GM19467 (cell line): ENCODE data around the gene DUOXA1.
"Not testable (repeated sequence)": the region's sequence is repeated elsewhere in the genome, so short reads cannot be mapped to it uniquely, and the experiment has no call there.

Experiments used
- ATAC-seq: cut with Tn5 transposase; IDR thresholded peaks from one replicate; pipeline ENCODE4 v1.9.1; 2021; ENCODE audit warnings: mild to moderate bottlenecking, moderate library complexity; ENCODE audit not compliant: unreplicated experiment

Gene DUOXA1

GRCh38 chr15:45093622-45094357 is 35.9 kb downstream of the DUOXA1 start:
- ATAC-seq = no peak

- ATAC-seq = no peak
Measured at GRCh38 chr15:45093013-45093412, 36.7 kb downstream of the DUOXA1 start.

GRCh38 chr15:45091576-45091975 is 38.1 kb downstream of the DUOXA1 start:
- no peak for ATAC-seq

GRCh38 chr15:45091161-45091560 is 38.5 kb downstream of the DUOXA1 start:
- no peak for ATAC-seq

GRCh38 chr15:45089712-45090373 is 39.8 kb downstream of the DUOXA1 start:
- ATAC-seq = no peak

DNA sequence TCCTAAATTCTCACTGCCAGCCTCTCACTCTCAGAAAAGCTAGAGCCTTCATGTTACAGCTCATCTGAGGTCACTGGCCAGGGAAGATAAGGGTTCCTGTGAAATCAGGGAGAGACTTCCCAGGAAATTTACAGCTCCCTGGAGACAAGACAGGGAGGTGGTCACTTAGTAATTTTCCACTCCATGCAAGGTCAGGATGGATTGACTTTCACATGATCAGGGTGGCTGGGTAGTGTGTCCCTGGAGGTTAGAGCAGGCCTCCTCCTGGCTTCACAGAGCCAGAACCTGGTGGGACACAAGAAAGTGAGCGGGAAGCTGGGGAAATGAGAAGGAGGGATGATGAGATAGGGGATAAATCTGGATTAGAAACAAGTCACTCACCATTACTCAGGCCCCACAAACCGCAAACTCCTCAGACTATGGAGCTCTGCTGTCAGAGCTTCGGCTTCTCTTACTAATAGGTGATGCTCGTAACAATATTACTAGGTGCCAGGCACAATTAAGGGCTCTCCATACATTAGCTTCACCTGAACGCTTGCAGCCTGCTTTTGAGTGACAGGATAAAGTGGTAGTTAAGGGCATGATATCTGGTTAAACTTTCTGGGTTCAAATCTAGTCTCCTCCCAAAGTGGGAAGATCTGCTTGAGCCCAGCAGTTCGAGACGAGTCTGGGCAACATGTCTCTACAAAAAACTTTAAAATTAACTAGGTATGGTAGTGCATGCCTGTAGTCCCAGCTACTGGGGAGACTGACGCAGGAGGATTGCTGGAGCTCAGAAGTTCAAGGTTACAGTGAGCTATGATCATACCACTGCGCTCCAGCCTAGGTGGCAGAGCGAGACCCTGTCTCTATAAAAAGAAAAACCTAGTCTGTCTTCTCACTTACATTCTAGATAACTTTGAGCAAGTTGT is 40.6 kb downstream of the DUOXA1 start:
- ATAC-seq = no peak

DNA sequence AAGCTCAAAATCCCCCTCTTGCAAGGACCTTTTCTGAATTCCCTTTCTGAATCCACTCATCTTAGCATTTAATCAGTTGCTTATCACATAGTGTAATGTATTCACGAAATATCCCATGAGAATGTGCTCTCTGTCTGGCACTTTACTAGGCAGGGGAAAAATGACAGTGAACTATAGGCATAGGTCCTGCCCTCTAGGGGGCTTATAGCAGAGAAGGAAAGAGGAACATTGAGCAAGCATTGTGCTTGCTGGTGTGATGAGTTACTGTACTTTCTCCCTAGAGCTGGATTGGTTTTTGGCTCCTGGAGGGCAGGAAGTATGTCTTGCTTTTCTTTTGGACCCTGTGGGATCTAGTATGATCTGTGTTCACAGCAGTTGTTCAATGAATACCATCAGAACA is 42.2 kb downstream of the DUOXA1 start:
- no peak for ATAC-seq

DNA sequence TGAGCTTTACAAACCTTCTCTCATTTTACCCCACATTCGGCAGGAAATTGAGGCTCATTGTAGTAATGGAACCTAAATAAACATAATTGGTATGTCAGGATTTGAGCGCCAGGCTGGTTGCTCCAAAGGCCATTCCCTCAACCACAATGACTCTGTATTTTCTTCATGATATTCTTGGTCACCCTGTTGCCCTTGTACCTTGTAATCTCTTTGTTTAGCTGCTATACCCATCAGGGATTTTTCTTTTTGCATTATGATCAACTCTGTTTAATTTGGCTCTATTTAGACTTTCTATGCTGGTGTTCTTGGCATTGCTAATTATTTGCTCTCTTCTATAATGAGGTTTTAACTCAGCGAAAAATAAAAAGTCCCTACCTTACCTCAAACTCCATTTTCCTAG is 45.5 kb downstream of the DUOXA1 start:
- no peak for ATAC-seq

- ATAC-seq = no peak
Measured at GRCh38 chr15:45083223-45083622, 46.5 kb downstream of the DUOXA1 start.

GRCh38 chr15:45082412-45082811 is 47.3 kb downstream of the DUOXA1 start:
- ATAC-seq = not testable (repeated sequence)

DNA sequence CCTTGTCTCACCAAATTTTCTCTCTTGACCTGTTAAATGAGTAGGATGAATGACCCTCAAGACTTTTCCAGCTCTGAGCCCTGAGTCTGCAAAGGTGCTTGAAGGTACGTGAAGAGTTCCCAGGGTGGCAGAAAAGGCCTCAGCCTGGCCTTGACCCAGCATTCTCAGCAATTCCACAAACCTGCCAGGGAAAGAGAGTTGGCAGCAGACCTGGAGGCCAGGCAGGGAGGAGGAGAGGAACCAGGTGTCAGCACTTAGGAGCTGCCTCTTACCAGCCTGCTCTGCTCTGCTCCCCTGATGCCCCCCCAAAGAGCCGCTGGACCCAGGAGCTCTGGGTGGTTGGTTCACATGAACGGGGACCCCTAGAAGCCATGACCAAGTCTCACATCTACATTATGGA is 49.1 kb downstream of the DUOXA1 start:
- not testable (repeated sequence) for ATAC-seq

DNA sequence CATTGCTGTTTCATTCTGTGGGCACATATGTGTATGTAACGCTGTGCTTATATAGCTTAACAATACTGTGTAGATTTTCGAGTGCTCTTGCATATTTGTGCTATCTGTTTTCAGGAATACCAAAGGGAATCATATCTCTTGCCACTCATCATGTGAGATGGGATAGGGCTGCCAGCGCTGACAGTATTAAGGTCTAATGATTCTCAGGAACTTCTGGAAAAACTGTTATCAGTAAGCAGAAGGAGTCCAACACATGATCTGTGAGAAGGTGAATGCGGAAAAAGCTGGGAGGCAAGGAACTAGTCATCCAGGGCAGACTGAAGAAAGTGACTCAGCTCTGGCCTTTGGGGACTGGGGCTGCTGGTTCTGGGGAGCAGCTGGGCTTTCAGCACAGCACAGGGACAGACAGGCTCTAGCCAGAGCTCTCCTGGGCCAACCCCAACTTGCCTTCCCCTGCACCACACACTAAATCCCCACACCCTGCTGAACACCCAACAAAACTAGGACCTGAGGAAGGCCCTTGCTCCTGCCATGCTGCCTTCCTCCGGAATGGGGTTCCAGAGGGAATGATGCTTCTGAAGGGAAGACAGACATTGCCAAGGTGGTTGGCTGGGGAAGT is 49.9 kb downstream of the DUOXA1 start:
- ATAC-seq = not testable (repeated sequence)

DNA sequence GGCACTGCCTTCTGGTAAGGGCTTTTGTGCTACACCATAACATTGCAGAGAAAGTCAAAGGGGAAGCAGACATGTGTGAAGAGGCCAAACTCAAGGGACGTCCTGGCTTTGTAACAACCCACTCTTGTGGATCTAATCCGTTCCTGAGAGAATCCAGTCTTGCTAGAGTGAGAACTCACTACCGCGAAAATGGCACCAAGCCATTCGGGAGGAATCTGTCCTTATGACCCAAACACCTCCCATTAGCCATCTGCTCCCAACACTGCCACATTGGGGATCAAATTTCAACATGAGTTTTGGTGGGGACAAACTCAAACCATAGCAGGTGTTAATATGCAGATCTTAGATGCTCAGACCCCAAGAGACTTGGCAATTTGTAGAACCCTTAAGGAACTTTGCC is 50.5 kb downstream of the DUOXA1 start:
- ATAC-seq = not testable (repeated sequence)

- not testable (repeated sequence) for ATAC-seq
Measured at GRCh38 chr15:45077391-45077790, 52.3 kb downstream of the DUOXA1 start.

DNA sequence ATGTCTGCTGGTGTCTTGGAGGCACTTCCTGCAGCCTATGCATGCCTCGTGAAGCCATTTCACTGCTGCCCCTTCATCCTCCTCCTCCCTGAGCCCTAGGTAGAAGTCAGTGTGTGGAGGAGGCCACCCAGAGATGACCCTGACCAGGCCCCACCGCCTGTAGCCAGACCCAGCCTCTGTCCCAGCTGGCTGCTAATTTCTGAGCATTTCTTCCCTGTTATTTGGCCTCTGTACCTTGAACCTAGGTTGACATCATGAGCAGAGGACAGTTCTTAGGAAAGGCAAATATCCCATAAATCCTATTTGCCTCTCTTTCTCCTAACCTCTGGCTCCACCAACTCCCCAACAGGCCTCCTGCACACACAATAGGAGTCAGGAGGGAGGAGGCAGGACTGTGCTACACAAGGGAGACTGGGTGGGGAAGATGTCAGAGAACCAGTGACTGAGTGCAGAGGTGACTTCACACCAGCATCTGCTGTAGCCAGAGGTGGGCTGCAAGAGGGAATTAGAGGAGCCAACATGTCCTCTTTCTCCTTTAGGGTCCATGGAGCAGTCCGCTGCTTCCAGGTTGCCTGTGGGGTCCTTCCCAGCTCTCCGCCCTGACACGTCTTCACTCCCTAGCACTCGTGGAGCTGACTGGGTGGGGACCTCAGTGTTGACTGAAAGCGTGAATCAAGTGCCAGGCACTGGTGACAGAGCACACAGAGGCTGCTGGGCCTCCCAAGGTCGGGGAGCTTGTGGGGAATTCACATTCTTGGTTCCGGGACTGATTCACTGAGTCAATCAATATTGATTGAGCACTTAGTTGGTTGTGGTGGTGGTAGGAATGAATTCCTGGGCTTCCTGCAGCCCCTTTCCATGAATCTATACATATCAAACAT is 54.0 kb downstream of the DUOXA1 start:
- not testable (repeated sequence) for ATAC-seq

DNA sequence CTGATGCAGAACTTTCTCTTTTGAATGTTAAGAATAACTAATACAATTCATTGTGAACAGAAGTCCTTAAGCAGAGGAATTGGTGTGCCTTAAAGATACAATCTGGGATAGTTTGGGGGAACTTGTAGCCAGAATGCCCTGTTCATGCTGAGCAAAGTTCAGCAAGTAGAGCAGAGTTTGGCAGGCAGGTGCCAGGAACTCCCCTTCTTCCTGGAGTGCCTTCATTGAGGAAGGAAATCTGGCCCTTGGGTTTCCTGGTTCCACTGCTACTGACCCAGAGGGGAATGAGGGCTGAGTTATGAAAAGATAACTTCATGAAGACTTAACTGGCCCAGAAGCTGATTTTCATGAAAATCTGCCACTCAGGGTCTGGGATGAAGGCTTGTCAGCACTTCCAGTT is 56.1 kb downstream of the DUOXA1 start:
- ATAC-seq = not testable (repeated sequence)

DNA sequence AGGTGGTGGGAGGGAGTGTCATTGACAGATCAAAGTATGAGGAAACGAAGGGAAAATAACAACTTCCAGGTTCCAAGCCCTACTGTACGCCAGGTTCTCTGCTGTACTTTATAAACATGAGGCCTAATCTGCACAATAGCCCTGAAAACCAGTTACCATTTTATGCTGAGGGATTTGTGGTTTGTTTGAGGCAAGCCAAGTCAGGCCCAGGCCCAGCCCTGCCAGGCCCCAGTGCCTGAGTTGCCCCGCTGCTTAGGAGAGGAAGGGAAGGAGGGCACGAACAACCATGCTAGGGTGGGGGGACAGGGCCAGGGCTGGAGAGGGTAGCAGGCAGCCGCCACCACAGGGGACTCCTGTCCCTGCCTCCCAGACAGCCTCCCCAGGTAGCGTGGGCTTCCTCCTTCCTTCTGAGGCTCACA is 59.7 kb downstream of the DUOXA1 start:
- ATAC-seq = not testable (repeated sequence)
